SIG-M5 (cell line): ENCODE measurements around the gene NR2F1.

Experiments used
- DNase-seq: peaks from one replicate; lab custom pipeline; 2025; lab: John Stamatoyannopoulos, UW

The NR2F1 gene

DNA sequence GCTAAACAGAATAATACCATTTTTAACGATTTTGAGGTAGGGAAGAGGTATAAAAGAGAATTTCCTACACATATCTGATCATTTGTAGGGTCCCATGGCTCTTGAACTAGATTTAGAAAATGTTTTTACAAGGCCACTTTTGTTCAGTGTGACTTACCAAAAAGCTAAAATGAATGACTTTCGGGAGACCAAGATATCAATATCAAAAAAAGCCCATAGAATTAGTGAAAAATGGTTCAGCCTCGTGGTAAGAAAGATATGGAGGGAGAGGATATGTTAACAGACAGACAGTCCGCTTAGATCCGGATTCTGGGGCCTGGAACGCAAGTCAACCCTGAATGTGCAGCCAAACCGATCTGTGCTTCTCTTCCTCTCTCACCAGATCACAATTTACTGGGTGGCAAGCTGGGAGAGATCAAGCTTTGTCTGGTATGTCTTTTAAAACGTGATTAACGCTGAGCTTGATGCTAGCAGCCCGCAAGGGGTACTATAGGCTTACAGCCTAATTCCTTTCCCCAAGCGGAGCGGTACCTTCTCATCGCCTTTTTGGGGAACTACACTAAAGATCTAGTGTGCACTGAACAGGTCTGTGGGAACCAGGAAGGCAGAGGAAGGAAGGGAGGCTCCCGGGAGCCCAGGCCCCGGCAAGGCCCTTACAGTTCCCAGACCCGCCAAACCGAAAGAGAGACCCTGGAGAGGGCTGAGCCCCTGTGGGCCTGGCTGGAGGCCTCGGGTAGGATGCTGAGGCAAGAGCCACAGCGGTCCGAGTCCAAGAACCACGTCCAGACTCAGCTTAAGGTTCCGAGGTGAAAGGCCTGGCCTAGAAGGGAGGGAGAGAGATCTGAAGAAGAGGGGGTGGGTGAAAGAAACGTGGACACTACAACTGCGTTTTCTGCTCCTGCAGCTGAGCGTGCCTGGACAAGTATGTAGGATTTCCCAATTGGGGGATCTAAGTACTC, 4.9 kb upstream of the NR2F1 start:
- DNase-seq, result no peak

DNA sequence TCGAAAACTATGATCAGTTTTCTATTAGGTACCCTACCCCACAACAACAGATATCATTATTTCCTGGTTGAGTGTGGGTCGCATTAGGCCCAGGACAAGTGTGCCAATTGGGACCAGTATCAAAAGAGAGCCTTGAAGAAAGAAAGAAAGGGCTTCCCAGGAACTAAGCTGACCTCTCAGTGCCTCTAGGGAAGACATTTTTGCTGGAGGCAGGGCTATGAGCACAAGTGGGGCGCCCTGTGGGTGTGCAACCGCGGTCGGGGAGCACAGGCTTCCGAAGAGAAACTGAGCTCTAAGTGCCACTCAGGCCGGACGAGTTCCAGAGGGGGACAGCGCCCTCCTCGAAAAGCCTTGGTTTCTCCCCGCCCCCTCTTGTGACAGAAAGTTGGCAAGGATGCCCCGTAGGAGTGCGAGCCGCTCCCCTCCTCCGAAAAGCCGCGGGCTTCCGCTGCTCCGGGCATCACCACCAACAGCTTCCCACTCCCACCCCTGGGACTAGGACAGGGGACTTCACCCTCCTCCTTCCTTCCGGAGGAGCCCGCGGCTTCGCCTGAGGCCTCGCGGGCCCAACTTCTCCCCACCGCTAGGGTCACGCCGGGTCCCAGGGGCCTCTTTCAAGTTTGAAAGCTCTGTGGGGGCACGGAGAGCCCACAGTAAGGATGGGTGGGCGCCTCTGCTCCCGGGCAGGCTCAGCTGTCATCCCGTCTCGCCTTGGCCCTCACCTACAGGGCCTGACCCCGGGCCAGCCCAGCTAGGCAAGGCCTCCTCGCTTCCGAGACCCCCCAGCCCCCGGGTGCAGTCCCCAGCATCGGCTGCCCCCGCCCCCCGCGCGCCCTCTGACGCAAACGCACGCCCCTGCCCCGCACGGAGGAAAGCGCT, 4.0 kb upstream of the NR2F1 start:
- no peak for DNase-seq

DNA sequence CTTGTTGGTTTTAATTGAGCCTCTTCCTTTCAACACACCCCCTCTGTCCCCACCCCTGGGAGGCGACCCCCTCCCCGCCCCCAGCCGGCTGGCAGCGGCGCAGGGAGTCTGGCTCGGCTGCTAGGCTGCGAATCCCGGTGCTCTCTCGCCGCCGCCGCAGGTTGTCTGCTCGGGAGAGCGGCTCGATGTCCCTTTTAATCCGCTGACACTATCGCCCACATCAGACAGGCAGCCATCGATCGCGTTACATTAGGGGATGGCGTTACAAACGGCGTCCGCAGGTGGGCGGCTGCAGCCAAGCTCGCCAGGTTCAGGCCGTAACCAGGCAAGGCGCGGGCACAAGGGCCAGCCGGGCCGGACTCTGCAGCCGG, 3.3 kb upstream of the NR2F1 start:
- no peak for DNase-seq

DNA sequence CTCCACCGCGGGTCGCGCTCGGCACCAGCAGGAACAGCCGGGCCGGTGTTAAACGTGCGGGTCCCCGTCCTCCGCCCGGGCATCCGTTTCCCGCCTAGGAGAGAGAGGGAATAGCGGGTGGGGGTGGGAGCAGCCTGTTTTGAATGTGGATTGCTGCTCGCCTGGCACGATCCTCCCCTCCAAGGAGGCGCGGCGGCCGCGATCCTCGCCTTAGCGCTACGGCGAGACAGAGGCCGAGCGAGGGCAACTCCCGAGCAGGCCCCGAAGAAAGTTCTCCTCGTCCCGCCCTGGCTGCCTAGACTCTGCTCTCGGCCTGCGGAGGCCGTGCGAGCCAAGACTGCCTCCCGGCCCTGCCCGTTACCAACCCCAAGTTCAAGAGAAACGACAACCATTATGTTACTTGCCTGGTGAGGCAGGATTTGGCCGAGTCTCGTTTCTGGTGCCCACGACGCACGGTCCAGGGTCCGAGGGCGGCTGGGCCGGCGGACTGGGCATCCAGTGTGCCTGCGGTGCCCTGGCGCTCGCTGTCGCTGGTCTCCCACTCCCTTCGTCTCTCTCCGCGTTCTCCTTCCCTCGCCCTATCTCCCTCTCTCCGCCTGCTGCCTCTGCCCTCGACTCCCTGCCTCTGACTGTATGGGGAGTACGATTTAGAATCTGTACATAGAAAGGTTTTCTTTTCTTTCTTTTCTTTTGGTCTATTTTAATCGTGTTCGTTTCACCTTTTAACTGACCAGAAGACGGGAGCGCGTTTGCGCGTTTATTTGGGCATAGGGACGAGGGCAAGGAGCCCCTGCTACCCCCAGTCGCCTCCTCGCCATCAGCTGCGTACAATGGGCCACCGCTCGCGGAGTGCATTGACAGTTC, 2.7 kb upstream of the NR2F1 start:
- DNase-seq, result no peak

DNA sequence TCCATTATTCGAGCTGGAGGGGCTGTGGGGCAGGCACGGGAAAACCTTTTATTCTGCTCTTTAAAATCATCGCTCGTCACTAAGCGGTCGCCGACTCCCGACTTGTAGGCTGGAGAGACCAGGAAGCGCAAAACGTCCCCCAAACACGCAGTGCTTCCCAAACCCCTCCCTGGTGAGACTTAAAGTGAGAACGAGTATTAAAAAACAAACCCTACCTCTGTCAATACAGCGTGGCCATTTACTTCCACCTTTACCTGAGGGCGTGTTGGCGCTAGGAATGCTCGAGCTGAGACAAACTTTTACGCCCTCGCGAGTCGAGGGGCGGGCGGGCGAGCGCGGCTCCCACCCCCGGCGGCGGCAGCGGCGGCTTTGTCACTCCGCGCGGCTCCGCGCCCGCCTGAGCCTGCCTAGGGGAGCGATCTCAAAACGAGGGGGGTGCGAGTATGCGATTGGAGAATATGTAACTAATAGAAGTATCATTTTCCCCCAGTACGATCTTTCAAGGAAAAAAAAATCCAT, 2.0 kb upstream of the NR2F1 start, which contains the start of gene NR2F1-AS1:
Gene NR2F1-AS1, minus strand, starts transcription at position 293 of the 519 bp plus-strand sequence.
- no peak for DNase-seq

DNA sequence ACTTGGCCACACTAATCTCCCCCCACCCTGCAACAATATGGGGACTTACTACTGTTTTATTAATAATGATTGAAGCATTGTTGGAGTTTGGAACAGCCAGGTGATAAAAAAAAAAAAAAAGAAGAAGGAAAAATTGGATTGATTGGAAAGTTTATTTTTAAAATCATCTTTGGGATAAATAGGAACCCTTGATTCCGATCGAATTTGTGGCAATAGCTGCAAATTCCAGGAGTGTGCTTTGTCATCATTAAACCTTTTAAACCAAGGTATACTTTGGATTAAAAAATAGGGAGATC, 907 bp upstream of the NR2F1 start:
- DNase-seq, result no peak

DNA sequence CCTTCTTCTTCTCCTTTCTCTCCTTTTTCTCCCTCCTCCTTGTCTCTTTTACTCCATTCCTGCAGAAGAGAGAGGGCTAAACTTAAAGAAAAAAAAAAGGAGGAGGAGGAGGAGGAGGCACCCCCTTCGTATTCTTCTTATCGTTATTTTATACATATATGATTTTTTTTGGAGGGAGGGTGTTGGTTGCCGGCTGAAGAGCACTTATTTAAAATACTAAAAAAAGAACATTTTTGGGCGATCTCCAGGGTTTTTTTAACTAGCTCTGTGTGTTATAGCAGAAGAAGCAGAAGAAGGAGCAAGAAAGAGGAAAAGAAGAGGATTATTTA, 381 bp downstream of the NR2F1 start:
- DNase-seq, result no peak

DNA sequence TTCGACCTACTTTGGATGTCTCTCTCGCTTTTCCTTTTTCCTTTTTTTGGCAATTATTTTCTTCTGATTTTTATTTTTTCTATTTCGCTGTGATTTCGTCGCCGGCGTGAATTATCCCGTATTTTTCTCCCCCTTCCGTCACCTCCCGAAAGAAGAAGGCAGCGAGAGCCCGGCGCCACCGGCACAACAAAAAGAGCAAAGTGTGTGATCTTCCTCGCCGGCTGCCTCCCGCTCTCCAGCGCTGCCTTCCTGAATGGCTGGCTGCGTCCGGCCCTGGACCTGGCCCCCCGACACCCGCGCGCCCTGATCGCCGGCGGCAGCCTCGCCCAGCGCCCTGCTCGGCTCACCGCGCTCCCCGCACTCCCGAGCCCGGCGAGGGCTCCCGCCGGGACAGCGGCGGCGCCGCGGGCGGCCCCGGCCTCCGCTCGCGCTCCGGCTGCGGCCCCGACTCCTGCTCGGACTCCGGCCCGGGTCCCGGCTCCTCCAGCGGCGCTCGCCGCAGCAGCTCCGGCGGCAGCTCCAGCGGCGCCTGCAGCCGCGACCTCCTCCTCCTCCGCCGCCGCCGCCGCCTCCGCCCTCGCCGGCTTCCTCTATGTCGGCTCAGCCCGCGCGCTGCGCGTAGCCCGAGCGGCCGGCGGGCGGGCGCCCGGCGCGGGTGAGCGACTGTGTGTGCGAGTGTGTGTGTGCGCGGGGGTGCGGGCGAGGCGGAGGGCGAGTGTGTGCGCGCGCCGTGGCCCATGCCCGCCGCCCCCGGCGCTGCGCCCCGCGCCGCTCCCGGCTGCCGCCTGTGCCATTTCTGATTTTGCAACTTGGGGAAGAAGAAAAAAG, 960 bp downstream of the NR2F1 start:
- no peak for DNase-seq

DNA sequence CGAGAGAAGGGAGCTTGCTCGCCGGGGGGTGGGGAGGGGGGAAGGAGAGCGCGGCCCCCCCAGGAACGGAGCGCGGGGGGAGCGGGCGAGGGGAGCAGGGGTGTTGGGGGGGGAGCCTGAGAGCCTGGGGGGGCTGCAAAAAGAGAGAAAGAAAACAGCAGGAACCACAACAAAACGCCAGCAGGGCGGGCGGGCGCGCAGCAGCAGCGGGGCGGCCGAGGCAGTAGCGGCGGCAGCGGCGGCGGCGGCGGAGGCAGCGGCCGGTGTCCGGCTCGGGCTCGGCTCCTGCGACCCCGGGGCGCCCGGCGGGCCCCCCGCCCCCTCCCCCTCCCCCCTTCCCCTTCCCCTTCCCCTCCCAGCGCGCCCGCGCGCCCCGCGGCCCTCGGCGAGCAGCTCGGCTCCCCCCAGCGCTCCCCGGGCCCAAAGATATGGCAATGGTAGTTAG, 1.6 kb downstream of the NR2F1 start:
- DNase-seq, result no peak

DNA sequence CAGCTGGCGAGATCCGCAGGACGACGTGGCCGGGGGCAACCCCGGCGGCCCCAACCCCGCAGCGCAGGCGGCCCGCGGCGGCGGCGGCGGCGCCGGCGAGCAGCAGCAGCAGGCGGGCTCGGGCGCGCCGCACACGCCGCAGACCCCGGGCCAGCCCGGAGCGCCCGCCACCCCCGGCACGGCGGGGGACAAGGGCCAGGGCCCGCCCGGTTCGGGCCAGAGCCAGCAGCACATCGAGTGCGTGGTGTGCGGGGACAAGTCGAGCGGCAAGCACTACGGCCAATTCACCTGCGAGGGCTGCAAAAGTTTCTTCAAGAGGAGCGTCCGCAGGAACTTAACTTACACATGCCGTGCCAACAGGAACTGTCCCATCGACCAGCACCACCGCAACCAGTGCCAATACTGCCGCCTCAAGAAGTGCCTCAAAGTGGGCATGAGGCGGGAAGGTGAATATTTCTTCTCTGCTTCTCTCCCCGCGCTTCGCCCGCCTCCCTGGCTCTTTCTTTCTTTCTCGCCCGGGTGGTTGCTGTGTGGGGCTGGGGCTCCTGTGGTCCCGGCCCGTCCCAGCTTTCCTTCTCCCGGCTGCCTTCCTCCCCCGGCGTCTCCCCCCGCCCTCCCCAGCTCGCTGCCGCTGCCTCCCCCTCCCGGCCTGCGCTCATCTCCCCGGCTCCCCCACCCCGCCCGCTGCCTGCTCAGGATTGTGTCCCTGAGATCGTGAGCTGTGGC, 2.2 kb downstream of the NR2F1 start:
- DNase-seq, result no peak

DNA sequence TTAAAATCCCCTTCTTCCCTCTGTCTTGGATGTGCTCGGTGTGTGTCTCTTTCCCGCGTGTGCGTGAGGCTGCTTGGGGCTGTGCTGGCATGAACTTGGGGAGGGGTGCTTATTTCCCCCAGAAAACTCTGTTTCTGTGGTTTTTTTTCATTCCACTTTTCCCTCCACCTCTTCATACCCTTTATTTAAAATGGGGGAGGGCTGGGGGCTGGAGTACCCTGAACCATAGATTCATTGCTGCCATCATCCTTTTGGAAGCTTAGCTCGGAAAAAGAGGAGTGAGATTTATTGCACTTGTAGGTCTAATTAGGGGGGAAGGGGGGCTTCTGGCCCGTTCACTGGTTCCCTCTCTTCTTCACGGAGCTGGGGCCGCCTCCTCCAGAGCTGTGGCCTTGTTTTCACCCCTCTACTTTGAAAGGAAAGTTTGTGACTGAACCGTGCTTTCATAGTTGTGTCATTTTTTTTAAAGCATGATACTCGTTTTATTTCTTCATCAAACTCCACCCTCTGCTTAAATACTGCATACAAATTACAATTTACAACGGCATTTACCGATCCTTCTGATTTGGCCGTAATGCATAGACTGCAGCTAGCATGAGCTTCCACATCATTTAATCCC, 2.9 kb downstream of the NR2F1 start:
- DNase-seq, result no peak

DNA sequence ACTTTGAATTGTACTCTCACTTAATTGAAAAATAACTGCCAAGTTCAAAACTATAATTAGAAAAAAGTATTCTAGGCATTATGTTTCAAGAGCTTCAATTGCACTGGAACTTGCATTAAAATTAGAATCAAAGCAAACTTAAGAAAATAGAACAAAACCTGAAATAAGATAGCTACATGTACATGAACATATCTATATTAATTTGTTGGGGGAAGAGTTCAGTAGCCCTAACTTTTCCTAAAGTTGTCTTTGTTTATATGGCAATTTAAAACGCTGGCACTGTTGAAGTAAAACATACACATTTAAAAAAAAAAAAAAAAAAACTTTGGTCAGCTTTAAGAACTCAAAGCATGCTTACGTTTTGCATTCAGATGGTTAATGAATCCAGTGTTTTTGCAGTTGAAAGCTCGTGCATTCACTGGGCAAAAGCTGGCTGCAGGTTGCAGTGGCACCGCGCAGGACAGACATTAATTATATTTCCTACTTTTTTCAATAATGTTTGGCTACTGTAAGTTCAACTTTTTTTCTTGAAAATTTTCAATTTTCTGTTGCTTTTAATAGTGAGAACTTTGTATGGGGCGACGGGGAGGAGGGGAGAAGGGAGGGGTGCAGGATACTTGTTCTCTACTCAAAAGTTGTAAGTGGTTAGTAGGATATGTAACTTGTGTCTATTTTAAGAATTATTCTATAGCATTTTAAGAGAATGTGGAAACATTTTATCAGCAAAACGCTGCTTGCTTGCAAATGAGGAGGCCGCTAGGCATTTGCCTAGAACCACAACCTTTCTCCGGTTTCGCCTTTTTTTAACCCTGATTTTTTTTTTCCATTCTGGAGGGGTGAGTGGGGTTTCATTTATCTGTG, 3.9 kb downstream of the NR2F1 start:
- no peak for DNase-seq

DNA sequence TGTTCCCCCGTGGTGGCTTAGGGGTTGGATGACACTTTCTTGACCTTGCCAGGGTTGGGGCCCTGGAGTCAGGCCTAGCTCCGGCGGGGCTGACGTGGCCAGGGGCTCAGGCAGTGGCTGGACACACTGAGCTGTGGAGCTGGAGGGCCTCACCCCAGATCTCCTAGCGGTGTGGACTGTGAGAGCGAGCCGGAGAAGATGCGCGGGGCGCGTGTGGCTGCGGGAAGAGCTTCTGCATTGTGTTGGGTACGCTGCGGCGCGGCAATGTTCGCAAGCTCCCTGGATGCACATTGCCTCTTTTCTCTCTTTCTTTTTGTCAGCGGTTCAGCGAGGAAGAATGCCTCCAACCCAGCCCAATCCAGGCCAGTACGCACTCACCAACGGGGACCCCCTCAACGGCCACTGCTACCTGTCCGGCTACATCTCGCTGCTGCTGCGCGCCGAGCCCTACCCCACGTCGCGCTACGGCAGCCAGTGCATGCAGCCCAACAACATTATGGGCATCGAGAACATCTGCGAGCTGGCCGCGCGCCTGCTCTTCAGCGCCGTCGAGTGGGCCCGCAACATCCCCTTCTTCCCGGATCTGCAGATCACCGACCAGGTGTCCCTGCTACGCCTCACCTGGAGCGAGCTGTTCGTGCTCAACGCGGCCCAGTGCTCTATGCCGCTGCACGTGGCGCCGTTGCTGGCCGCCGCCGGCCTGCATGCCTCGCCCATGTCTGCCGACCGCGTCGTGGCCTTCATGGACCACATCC, 4.8 kb downstream of the NR2F1 start:
- DNase-seq, result no peak

DNA sequence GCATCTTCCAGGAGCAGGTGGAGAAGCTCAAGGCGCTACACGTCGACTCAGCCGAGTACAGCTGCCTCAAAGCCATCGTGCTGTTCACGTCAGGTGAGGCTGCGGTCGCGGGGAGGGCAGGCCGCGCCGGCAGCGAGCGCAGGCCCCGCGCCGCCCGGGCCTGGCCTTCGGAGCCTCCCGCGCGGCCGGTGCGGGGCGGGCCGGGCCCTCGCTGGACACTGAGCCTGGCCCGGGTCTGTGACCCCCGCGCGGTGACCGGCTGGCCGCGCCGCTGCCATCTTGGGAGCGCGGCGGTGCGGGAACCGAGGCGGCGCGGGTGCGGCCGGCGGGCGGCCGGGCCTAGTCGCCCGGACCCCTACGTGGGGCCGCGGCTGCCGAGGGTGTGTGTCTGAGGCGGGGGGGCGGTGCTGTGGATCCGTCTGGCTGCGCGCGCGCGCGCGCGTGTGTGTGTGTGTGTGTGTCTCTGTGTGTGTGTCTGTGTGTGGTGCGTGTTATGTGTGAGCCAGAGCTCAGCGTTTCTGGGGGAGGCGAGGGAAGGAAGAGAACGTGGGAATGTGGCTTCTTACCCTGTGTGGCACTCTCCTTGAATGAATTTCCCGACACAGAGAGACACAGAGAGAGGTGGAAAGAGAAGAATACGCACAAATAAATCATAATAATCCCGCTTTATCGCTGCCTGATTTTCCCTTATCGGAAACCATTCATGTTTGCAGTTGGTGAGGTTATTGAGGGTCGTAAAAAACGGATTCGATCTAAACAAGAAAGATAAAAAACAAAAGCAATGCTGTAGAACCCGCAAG, 5.5 kb downstream of the NR2F1 start:
- DNase-seq, result no peak

DNA sequence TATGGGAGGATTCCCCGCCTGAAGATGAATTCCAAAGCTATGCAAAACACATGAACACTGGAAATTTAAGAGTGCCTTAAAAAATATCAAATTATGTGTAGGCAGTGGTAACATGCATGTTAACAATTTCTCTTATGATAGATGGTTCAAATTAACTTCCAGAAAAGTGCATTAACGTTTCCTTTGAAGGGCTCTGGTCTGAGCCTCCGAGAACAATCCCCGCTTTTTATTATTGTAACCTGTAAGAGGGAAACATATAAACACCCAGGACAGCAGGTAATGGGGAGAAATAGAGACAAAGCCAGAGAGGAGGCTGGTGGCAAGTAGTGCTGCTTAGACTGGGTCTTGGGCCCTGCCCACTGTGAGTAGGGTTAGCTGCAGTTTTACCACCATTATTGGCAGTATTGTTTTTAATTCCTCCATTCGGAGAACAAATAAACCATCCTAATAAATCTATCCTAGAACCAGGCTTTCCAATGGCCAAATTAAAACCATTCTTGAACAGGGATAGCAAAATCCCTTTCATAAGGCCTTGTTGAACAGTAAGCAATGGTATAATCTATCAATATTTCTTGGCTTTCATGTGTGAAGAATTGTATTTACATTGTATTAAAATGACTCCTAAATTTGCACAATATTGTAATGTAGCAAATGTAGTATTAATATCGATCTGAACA, 6.3 kb downstream of the NR2F1 start:
- DNase-seq, result no peak

DNA sequence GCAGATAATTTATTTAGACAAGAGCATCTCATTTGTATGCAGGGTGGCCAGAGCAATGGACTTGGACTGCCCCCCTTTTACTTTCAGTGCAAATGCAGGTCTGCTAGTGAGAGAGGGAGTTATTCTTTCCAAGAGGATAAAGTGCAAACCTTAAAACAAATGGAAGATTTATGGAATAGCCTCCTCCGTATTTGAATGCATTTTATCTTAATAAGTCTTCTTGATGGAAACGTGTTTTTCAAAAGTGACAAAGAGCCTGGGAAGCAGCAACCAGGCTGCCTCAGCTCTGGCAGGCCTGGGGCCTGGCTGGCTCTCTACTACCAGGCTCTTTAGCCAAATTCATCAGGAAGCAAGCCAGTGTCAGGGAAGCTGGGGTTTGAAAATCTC, 6.8 kb downstream of the NR2F1 start:
- no peak for DNase-seq

DNA sequence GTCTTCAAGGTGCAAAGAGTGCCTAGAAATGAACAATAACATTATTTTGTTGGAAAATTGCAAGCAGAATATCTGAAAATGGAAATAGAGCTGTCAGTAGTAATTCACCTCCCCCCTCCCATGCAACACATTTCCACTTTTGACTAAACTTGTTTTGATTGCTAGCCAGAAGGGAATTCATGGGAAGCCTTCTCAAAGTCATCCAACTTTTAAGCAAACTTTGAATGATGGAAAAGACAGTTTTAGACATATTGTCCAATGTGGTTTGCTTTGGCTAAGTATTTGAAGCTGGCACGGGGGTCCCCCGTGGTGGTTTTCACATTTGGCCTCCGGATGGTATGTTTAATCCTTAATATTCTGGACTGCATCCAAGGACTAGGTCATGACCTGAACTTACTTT, 7.5 kb downstream of the NR2F1 start:
- no peak for DNase-seq
